Measurements from ENCODE around the gene APOB. TPM values are rescaled to one million over a fixed set of nuclear protein-coding genes. Genes with fewer than 3 reads are reported as not detected.

The APOB gene
- total RNA-seq, 2 experiments from 2014 or later: not detected

DNA sequence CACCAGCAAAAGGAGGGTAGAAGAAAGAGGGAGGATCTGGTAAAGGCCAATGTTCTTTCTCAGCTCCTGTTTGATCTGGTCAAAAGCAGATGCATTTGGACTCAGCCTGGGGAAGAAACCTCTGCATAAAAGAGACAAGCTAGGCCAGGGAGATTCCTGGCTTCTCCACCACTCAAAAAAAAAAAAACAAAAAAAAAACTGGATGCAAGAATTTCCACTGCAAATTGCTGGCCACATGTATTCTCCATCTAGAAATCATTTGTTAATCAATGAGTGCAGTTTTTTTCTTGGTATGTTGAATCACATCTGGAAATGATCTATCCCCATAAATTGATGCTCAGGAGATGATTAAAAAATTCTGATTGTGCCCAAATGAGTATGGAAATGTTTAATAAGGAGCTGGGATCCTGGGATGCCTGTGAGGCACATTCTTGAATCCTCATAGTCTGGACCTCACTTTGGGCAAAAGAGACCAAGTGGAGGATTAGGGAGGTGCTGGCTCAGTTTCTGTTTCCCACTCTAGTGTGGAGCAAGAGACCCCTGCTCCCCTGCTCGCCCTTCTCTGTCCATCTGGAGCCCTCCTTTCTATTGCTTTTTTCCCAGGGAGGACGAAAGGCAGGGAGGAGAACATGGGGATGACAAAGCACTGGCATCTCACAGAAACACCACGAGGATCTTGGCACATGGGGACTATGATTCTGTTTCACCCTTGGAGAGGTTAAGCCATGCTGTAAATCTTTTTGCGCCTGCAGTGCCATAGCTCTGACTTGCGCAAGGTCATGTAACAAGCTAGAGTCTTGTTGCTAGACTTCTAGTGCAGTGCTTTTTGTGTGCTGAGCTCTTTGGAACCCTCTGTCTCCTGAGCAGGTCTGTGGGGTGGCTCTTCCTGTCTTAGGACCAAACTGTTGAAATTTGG, 57.6 kb downstream of the APOB start:
- H3K4me1 Mint-ChIP-seq (ENCODE audit: low read depth): no peaks in the 10 kb centered on the region
- CTCF ChIA-PET: no interaction called here

DNA sequence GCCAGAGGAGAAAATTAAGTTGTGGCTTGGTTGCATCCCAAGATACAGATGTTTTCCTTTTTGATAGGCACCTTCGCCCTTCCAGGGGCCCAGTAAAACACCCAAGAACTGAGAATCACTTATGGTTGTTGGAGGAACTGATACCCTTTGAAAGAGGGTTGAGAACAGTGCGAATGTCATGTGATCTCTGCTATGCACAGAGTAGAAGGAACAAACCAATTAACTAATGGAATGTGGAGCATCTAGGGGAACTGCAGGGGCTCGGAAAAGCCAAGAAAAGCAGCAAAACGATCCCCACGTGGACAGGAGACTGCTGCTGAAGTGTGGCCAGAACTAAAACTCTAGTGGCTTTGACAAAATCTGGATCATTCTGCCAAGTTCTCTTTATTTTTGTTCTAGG, 58.8 kb downstream of the APOB start:
- Mint-ChIP-seq H3K9me3 (no peaks in the 10 kb centered on the region), H3K4me3 (no peak overlapping the region), H3K27me3 (no peaks in the 10 kb centered on the region), H3K36me3 (no peaks in the 10 kb centered on the region), H3K4me1 (ENCODE audit: low read depth) (no peaks in the 10 kb centered on the region), H3K27ac (no peak overlapping the region)
- ChIA-PET CTCF (no interaction called here), POLR2A (no interaction called here)
- intact Hi-C loops (cut with micrococcal nuclease): no loop called here
- DNase-seq: no peak

More for the DNA sequence above, 57.6 kb downstream of the APOB start:
- POLR2A ChIA-PET: no interaction called here
- intact Hi-C loops (cut with micrococcal nuclease): no loop called here
- Mint-ChIP-seq H3K9me3 (no peaks in the 10 kb centered on the region), H3K27ac (no peak overlapping the region), H3K27me3 (no peaks in the 10 kb centered on the region), H3K36me3 (no peaks in the 10 kb centered on the region), H3K4me3 (no peak overlapping the region)
- no peak for DNase-seq

DNA sequence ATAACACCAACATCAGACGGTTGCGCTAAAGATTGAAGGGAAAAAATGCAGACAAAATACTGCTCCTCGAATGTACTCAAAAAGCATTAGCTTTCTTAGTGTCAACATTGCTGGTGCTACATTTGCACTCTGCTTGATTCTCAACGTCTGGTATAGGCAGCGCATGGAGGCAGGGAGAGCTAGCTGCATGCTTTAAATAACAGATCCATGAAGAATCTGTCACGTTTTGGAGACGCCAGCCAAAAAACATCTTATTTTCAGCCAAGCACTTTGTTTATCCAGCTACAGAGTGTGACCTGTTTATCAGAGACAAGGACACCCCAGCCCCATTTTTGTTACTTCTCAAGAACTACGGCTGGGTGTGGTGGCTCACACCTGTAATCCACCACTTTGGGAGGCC, 59.5 kb downstream of the APOB start:
- CTCF ChIA-PET: interaction anchor here (0.7 kb wide), 1 partner anchor 21 kb away, joined by 3 read pairs; no protein-coding TSS in a partner anchor
- Mint-ChIP-seq H3K36me3 (no peaks in the 10 kb centered on the region), H3K27me3 (no peaks in the 10 kb centered on the region), H3K4me1 (ENCODE audit: low read depth) (no peaks in the 10 kb centered on the region), H3K9me3 (no peaks in the 10 kb centered on the region), H3K27ac (no peak overlapping the region), H3K4me3 (no peak overlapping the region)
- POLR2A ChIA-PET: no interaction called here
- no peak for DNase-seq
- intact Hi-C loops (cut with micrococcal nuclease): no loop called here

DNA sequence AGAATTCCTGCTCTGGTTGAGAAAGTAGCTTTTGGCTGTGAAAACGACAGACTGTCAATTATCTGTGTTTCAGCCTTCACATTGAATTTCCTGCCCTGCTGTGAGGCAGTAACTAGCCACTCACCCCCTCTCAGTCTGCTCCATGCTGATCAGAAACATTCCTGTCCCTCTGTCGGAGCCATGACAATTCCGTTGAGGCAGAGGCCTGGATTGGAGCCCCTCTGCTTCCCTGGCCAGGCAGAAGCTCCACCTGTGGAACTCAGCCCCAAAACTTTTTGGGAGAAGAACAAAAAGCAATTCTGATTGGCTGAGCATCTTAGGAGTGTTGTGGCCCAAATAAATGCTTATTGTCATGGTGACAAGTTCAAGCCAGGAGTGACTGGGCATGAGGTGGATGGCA, 60.0 kb downstream of the APOB start:
- intact Hi-C loops (cut with micrococcal nuclease): no loop called here
- Mint-ChIP-seq H3K9me3 (no peaks in the 10 kb centered on the region), H3K4me3 (no peak overlapping the region), H3K4me1 (ENCODE audit: low read depth) (no peaks in the 10 kb centered on the region), H3K27me3 (no peaks in the 10 kb centered on the region), H3K27ac (no peak overlapping the region), H3K36me3 (no peaks in the 10 kb centered on the region)
- no peak for DNase-seq
- CTCF ChIA-PET: interaction anchor here (0.7 kb wide), 1 partner anchor 20 kb away, joined by 3 read pairs; no protein-coding TSS in a partner anchor
- POLR2A ChIA-PET: no interaction called here

DNA sequence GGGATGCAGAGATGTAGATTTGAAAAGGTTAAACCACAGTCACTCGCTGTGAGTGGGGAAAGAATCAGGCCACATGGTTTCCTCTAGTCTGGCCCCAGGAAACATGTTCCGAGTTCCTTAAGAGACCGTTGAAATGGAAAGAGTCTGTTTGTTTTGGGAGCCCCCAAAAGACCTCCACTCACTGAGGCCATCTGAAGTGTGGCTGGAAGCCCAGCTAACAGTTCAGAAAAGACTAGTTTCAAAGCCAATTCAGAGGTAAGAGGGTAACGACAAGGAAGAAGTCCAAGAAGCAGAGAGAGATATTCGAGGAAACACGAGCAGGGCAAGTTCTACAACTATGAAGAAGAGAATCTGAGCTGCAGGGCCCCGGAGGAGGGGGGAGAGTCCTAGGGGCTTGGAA, 61.0 kb downstream of the APOB start:
- POLR2A ChIA-PET: no interaction called here
- intact Hi-C loops (cut with micrococcal nuclease): no loop called here
- Mint-ChIP-seq H3K27ac (no peak overlapping the region), H3K4me3 (no peak overlapping the region), H3K9me3 (no peaks in the 10 kb centered on the region), H3K27me3 (no peaks in the 10 kb centered on the region), H3K4me1 (ENCODE audit: low read depth) (no peaks in the 10 kb centered on the region), H3K36me3 (no peaks in the 10 kb centered on the region)
- CTCF ChIA-PET: no interaction called here
- no peak for DNase-seq

DNA sequence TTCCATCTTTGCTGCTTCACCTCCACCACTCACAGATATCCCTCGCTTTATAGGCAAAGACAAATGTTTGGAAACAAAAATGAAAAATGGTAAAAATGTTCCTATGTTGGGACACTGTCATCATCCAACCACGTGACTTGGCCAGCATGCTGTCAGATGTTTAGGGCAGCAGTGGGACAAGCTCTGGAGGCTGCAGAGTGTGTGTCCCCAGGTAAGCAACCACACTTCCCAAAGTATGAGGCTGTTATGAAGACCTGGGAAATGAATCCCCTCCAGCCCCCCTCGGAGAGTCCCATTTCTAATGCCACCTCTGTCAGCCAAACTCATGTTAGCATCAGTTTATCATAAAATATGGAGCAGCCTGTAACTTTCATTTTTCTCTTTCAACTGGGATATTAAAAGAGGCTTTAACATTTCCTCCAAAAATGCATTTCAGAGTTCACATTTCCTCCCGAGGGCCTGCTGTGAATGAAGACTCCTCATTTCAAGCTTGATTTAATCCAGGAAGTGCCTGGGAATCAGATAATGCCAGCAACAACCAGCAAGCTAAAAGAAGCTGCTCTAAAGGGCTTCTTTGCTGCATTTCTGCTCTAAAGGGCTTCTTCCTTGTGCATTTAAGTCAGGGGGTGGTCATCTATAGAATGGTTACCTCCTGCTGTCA, 66.2 kb downstream of the APOB start:
- Mint-ChIP-seq H3K27me3 (no peaks in the 10 kb centered on the region), H3K4me3 (no peak overlapping the region), H3K36me3 (no peaks in the 10 kb centered on the region), H3K4me1 (ENCODE audit: low read depth) (no peaks in the 10 kb centered on the region), H3K27ac (no peak overlapping the region), H3K9me3 (no peaks in the 10 kb centered on the region)
- CTCF ChIA-PET: interaction anchor here (1.2 to 1.3 kb wide), 2 partner anchors 16 to 316 kb away, joined by 3 to 7 read pairs; no protein-coding TSS in a partner anchor
- POLR2A ChIA-PET: no interaction called here
- intact Hi-C loops (cut with micrococcal nuclease): no loop called here
- no peak for DNase-seq

DNA sequence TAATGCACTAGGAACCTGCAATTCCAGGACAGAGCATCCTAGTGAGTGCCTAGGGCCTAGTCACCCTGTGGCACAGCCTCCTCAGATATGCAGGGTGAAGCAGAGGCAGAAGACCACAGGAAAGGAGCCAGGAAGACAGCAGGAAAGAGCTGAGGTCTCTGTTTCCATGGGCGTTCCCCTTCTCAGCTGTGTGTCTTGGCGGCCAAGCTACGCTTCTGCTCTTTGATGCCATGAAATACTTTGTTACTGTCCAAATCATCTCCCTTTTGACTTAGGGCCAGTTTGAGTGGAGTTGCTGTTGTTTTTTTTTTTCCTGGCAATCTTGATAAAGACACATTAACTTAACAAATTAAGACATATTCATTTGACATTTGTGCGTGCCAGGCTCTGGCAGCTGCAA, 67.3 kb downstream of the APOB start:
- Mint-ChIP-seq H3K9me3 (no peaks in the 10 kb centered on the region), H3K36me3 (no peaks in the 10 kb centered on the region), H3K4me1 (ENCODE audit: low read depth) (no peaks in the 10 kb centered on the region), H3K27ac (no peak overlapping the region), H3K27me3 (no peaks in the 10 kb centered on the region), H3K4me3 (no peak overlapping the region)
- DNase-seq: no peak
- ChIA-PET POLR2A (no interaction called here), CTCF (no interaction called here)
- intact Hi-C loops (cut with micrococcal nuclease): no loop called here

DNA sequence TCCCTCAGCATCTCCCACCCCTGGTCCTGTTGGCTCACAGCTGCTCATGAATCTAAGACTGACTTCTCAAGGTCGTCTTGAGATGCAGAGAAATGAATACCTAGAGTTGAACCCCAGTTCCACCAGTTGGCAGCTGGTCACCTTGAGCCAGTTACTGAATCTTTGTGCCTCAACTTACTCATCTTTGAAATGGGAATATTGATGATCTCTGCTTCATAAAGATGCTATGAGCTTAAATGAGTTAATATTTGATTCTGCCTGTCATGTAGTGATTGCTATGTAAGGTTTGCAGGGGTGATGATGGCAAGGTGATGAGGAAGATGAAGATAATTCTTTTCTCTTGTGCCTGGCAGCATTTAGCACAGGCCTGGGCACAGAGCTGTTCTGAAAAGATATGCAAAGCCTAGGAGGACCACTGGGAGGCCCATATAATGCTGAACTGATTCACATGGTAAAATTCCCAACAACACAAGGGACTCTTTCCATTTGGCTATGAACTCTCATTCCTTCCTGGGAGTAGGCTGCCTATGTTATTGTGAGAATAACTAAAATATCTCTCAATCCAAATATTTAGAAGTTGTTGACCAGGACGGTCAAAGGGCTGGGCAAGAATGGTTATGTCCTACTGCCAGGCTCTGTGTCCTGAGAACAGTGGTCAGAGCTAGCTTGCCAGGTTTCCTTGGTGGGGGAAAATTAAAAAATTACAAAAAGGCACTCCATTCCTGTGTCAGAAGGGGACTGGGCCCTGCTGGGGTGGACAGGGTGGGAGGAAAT, 70.9 kb downstream of the APOB start:
- H3K27ac Mint-ChIP-seq: no peak overlapping the region
- no peaks in the 10 kb centered on the region for H3K36me3 Mint-ChIP-seq
- no peaks in the 10 kb centered on the region for H3K27me3 Mint-ChIP-seq
- ChIA-PET CTCF (interaction anchor here (0.8 to 3.2 kb wide), 3 partner anchors 10 to 322 kb away, joined by 3 to 17 read pairs (median 6); no protein-coding TSS in a partner anchor), POLR2A (no interaction called here)
- H3K9me3 Mint-ChIP-seq: no peaks in the 10 kb centered on the region
- no peaks in the 10 kb centered on the region for H3K4me1 Mint-ChIP-seq (ENCODE audit: low read depth)
- no peak overlapping the region for H3K4me3 Mint-ChIP-seq
- intact Hi-C loops (cut with micrococcal nuclease): no loop called here
- DNase-seq: no peak

DNA sequence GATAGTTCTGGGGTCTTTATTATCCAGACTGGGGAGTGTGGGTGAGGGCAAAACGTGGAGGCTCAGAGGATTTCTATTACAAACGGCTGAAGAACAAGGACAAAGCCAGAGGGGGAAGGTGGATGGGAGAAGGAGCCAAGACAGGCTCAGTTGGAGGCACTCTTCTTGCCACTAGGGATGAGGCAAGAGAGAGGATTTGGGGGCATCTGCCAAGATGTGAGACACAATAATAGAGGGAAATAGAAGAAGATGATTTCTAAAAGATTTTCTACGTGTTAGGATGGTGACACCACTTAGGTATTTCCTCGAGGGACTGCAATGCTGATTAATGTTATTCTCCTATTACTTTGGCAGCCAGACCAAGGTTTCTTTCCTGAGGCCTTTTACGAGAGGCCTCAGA, 71.8 kb downstream of the APOB start:
- CTCF ChIA-PET: interaction anchor here (1.5 to 3.2 kb wide), 2 partner anchors 9 to 311 kb away, joined by 3 to 17 read pairs; no protein-coding TSS in a partner anchor
- no peaks in the 10 kb centered on the region for H3K9me3 Mint-ChIP-seq
- POLR2A ChIA-PET: no interaction called here
- H3K36me3 Mint-ChIP-seq: no peaks in the 10 kb centered on the region
- H3K4me1 Mint-ChIP-seq (ENCODE audit: low read depth): no peaks in the 10 kb centered on the region
- intact Hi-C loops (cut with micrococcal nuclease): no loop called here
- no peak overlapping the region for H3K4me3 Mint-ChIP-seq
- H3K27ac Mint-ChIP-seq: no peak overlapping the region
- no peaks in the 10 kb centered on the region for H3K27me3 Mint-ChIP-seq
- no peak for DNase-seq

DNA sequence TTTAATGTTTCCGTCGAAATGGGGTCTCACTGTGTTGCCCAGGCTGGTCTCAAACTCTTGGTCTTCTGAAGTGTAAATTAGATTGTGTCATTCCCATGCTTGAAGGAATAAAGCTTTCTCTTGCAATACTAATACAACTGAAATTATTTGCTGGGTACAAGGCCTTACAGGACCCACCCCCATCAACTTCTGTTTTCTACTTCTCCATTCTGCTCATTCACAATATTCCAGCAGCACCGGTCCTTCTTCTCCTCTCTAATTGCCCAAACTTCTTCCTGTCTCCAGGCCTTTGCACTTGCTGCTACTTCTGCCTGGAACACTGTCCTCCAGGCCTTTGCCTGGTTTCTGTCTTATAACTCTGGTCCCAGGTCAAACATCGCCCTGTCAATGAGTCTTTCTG, 73.8 kb downstream of the APOB start:
- DNase-seq: no peak
- peaks cover 4% of the 10 kb centered on the region for H3K27me3 Mint-ChIP-seq
- H3K27ac Mint-ChIP-seq: no peak overlapping the region
- H3K4me3 Mint-ChIP-seq: no peak overlapping the region
- H3K36me3 Mint-ChIP-seq: no peaks in the 10 kb centered on the region
- H3K4me1 Mint-ChIP-seq (ENCODE audit: low read depth): no peaks in the 10 kb centered on the region
- intact Hi-C loops (cut with micrococcal nuclease): no loop called here
- H3K9me3 Mint-ChIP-seq: no peaks in the 10 kb centered on the region
- ChIA-PET POLR2A (no interaction called here), CTCF (interaction anchor here (0.9 to 2.6 kb wide), 4 partner anchors 189 to 319 kb away, joined by 3 to 8 read pairs (median 4); partner anchors contain the start of gene HS1BP3)

DNA sequence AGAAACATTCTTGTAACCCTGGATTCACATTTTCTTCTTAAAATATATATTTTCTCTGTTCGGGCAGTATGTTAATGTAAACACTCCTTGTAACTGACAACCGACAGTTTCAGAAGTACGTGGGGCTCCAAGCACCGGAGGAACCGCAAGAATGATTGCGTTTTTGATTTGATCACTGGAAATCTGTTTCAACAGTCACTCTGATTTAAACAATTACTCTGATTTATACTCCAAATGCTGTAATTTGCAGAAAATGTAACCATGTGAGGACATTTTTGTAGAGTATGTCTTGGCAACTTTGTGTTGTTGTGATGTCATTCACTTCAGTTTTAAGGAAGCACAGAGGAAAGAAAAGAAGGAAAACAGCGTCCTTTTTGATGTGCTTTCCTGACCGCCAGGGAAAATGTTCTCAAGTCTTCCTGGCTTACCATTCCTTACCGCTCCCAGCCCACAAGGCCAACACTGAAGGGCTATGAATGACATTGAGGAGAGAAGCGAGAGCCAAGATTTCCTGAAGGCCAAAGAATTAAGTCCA, 77.7 kb downstream of the APOB start:
- intact Hi-C loops (cut with micrococcal nuclease): no loop called here
- POLR2A ChIA-PET: no interaction called here

DNA sequence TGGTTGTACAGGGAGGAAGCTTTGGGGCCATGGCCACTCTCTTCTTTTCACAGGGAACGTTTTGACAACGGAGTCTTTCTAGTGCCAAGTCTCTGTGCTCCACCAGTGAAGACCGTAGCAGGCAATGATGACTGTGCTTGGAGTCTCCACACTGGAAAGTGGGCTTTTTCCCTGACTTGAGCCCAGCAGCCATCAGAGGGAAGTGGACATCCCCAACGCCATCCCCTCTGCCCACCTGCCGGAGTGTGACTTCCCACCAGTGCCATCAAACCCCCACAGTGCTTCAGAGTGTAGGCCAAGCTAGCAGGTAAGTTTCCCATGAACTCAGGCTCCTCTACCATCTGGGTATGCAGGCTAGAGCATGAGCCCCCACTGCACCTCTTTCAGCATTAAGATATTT, 78.7 kb downstream of the APOB start:
- CTCF ChIA-PET: interaction anchor here (0.8 to 10.5 kb wide), 6 partner anchors 9 to 314 kb away, joined by 3 to 241 read pairs (median 9); partner anchors contain the start of gene HS1BP3
- Mint-ChIP-seq H3K4me1 (ENCODE audit: low read depth) (no peaks in the 10 kb centered on the region), H3K9me3 (no peaks in the 10 kb centered on the region), H3K27ac (no peak overlapping the region), H3K36me3 (no peaks in the 10 kb centered on the region), H3K27me3 (peaks cover 10% of the 10 kb centered on the region), H3K4me3 (no peak overlapping the region)
- no peak for DNase-seq
- intact Hi-C loops (cut with micrococcal nuclease): no loop called here
- POLR2A ChIA-PET: no interaction called here

More for the DNA sequence above, 77.7 kb downstream of the APOB start:
- no peaks in the 10 kb centered on the region for H3K36me3 Mint-ChIP-seq
- H3K4me1 Mint-ChIP-seq (ENCODE audit: low read depth): no peaks in the 10 kb centered on the region
- no peak overlapping the region for H3K4me3 Mint-ChIP-seq
- CTCF ChIA-PET: interaction anchor here (0.9 to 10.5 kb wide), 3 partner anchors 185 to 314 kb away, joined by 3 to 241 read pairs (median 8); partner anchors contain the start of gene HS1BP3
- H3K27me3 Mint-ChIP-seq: peaks cover 10% of the 10 kb centered on the region
- H3K9me3 Mint-ChIP-seq: no peaks in the 10 kb centered on the region
- H3K27ac Mint-ChIP-seq: no peak overlapping the region
- DNase-seq: no peak
